GM12878 (cell line): ENCODE results near the gene NTRK1. TPM values are rescaled to one million over a fixed set of nuclear protein-coding genes. Genes with fewer than 3 reads are reported as not detected.

Source experiments
- ATAC-seq: fragments of 200-7000 bp; cut with Tn5 transposase; 3 replicates; pipeline ENCODE4 v1.9.1; 2020; ENCODE audit warnings: mild to moderate bottlenecking, moderate library complexity
- BruUV-seq: library from RNA; stranded (reverse); fragments of 400-500 nt; replicated peaks from 2 replicates; lab custom pipeline; 2021; lab: Mats Ljungman, UMichigan
- CTCF ChIA-PET: fragments of 300-600 bp; sonication (Branson Sonifier 250); formaldehyde crosslinking; extraction: SDS; loops from one replicate; lab custom pipeline; 2021; ENCODE audit warnings: inconsistent platforms; lab: Yijun Ruan, JAX
- POLR2A ChIA-PET: fragments of 350-600 bp; formaldehyde crosslinking; extraction: SDS; loops from one replicate; lab custom pipeline; 2021; ENCODE audit warnings: inconsistent platforms; lab: Charles Lee
- RAD21 ChIA-PET: fragments of 300-600 bp; sonication (Branson Sonifier 250); formaldehyde crosslinking; loops from one replicate; lab custom pipeline; 2023; ENCODE audit warnings: antibody characterized with exemption; ENCODE audit not compliant: unreplicated experiment; lab: Charles Lee
- SMC1A ChIA-PET: fragments of 300-600 bp; sonication (Branson Sonifier 250); formaldehyde crosslinking; loops from one replicate; lab custom pipeline; 2023; ENCODE audit not compliant: unreplicated experiment, uncharacterized antibody; lab: Charles Lee
- DNase-seq: peaks from one replicate; pipeline ENCODE4 v3.0.0-alpha.2; 2011; ENCODE audit warnings: low read depth, low spot score
- FAIRE-seq: peaks from 3 replicates; lab custom pipeline; 2011; peaks lifted over from hg19 to GRCh38; lab: Jason Lieb, UNC
- H2AFZ ChIP-seq: 2 replicates; pipeline ENCODE4 v1.6.0; 2011; ENCODE audit warnings: low read depth, low read length, control low read depth; ENCODE audit not compliant: control insufficient read depth
- H3K27ac ChIP-seq: 2 replicates; pipeline ENCODE4 v1.5.1; 2011; ENCODE audit warnings: control low read depth; ENCODE audit not compliant: control insufficient read depth, insufficient read depth
- H3K27me3 ChIP-seq, 2 experiments: replicated peaks in 1 of 2; 2 replicates each; pipeline versions ENCODE4 v1.6.0 to v1.6.1; 2011; ENCODE audit warnings: low read length in 1 of 2; ENCODE audit not compliant: control insufficient read depth in 2 of 2, insufficient read depth in 2 of 2
- H3K36me3 ChIP-seq, 2 experiments: 2 replicates each; pipeline ENCODE4 v1.5.1; 2011; ENCODE audit warnings: low read length in 1 of 2; ENCODE audit not compliant: control insufficient read depth in 2 of 2, insufficient read depth in 2 of 2
- H3K4me1 ChIP-seq: 2 replicates; pipeline ENCODE4 v1.6.1; 2011; ENCODE audit warnings: mild to moderate bottlenecking, low read length, moderate library complexity, mixed read lengths; ENCODE audit not compliant: control insufficient read depth, insufficient read depth
- H3K4me2 ChIP-seq: 2 replicates; pipeline ENCODE4 v1.6.0; 2011; ENCODE audit warnings: control low read depth; ENCODE audit not compliant: control insufficient read depth, insufficient read depth
- H3K4me3 ChIP-seq: fragments of 200-600 bp; sonication (generic); 2 replicates; pipeline ENCODE4 v1.5.1; 2016
- H3K79me2 ChIP-seq: 2 replicates; pipeline ENCODE4 v1.6.0; 2011; ENCODE audit warnings: low read length; ENCODE audit not compliant: control insufficient read depth, insufficient read depth
- H3K9ac ChIP-seq: 2 replicates; pipeline ENCODE4 v1.8.0; 2011; ENCODE audit warnings: low read length, control low read depth, mixed read lengths; ENCODE audit not compliant: control insufficient read depth, insufficient read depth
- H3K9me3 ChIP-seq: replicated peaks from 3 replicates; pipeline ENCODE4 v1.5.1; 2011; ENCODE audit warnings: mild to moderate bottlenecking, low read length; ENCODE audit not compliant: control insufficient read depth, insufficient read depth
- H4K20me1 ChIP-seq: 2 replicates; pipeline ENCODE4 v1.6.0; 2011; ENCODE audit not compliant: control insufficient read depth, insufficient read depth
- ATF2 ChIP-seq: IDR thresholded peaks from 2 replicates; pipeline ENCODE4 v1.6.1; 2012; ENCODE audit warnings: low read length, inconsistent platforms
- ELK1 ChIP-seq: IDR thresholded peaks from 2 replicates; pipeline ENCODE4 v1.6.1; 2012; ENCODE audit warnings: low read depth, low read length, improper control_type of control experiment
- FOXM1 ChIP-seq: IDR thresholded peaks from 2 replicates; pipeline ENCODE4 v1.6.1; 2012; ENCODE audit warnings: low read depth, mild to moderate bottlenecking, inconsistent platforms, low read length, moderate library complexity
- JUND ChIP-seq: IDR thresholded peaks from 2 replicates; pipeline ENCODE4 v1.6.1; 2012; ENCODE audit warnings: low read depth, mild to moderate bottlenecking, low read length, improper control_type of control experiment, moderate library complexity
- MYC ChIP-seq: IDR thresholded peaks from 2 replicates; pipeline ENCODE4 v1.6.1; 2011; ENCODE audit warnings: mild to moderate bottlenecking, low read length, moderate library complexity, inconsistent platforms; ENCODE audit not compliant: insufficient read depth, insufficient replicate concordance, insufficient read length, severe bottlenecking
- RB1 ChIP-seq: fragments of 450-650 bp; formaldehyde crosslinking; IDR thresholded peaks from 2 replicates; pipeline ENCODE4 v1.6.1; 2017; ENCODE audit warnings: mild to moderate bottlenecking, borderline replicate concordance
- SMAD1 ChIP-seq: fragments of 450-650 bp; IDR thresholded peaks from 2 replicates; pipeline ENCODE4 v1.6.1; 2018; ENCODE audit warnings: mild to moderate bottlenecking, low read depth; ENCODE audit not compliant: partially characterized antibody
- SMAD5 ChIP-seq: IDR thresholded peaks from 2 replicates; pipeline ENCODE4 v1.6.1; 2016; ENCODE audit warnings: antibody characterized with exemption, low read depth
- SP1 ChIP-seq: IDR thresholded peaks from one replicate; pipeline ENCODE4 v1.6.1; 2011; ENCODE audit warnings: low read depth, low read length
- YBX1 ChIP-seq: fragments of 450-650 bp; IDR thresholded peaks from 2 replicates; pipeline ENCODE4 v1.6.1; 2016; ENCODE audit warnings: antibody characterized with exemption
- WGBS: methylation state at CpG from one replicate; pipeline ENCODE4 v1.1.6; 2016; ENCODE audit warnings: low lambda C conversion rate; ENCODE audit not compliant: insufficient replicate concordance, insufficient coverage; ENCODE audit errors: missing lambda C conversion rate; 5-methylcytosine and 5-hydroxymethylcytosine counted together
- in situ Hi-C: fragments of 300-500 bp; cut with MboI; formaldehyde crosslinking; loops from 9 replicates; pipeline ENCODE4 v1.14.3; 2018; ENCODE audit warnings: mixed read lengths
- intact Hi-C: fragments of 100-400 bp; cut with micrococcal nuclease; formaldehyde crosslinking; loops from one replicate; pipeline ENCODE4 v1.14.2; 2022; ENCODE audit not compliant: unreplicated experiment
- polyA plus RNA-seq, 11 experiments: library from polyadenylated mRNA; depleted of rRNA in 4 of 11; unstranded in 6 of 11; stranded (reverse) in 5 of 11; fragments of >200 nt; fragmentation: Nextera tagmentation in 4 of 11; fragmentation: Illumina TruSeq in 1 of 11; extraction: Ambion mirVana in 4 of 11; extraction: Trizol in 1 of 11; gene quantifications; 1 replicate in 1 of 11; 2 replicates in 10 of 11; pipeline versions ENCODE4 v1.2.1 to v1.2.3, GENCODE V29; 2011 to 2016; ENCODE audit warnings: inconsistent platforms in 2 of 11, missing spikeins in 2 of 11, low read depth in 1 of 11
- total RNA-seq, 4 experiments: library from RNA; depleted of rRNA in 3 of 4; stranded (reverse); fragments of >200 nt in 3 of 4; fragmentation: Illumina TruSeq in 1 of 4; extraction: Trizol in 1 of 4; gene quantifications; 2 replicates each; pipeline versions ENCODE4 v1.2.1 to v1.2.3, GENCODE V29; 2013 to 2021

The NTRK1 gene
- total and polyA plus RNA-seq, 10 of the 15 experiments (the other 5 are each of a cell fraction or from before 2014, with no cell fraction given), result 0.10 to 0.56 (median 0.40) TPM; not detected in 7

GRCh38 chr1:156842618-156843300 is 17.9 kb upstream of the NTRK1 start:
- Histone ChIP-seq H3K27ac (no peak overlapping the region), H3K4me3 (no peak overlapping the region), H3K79me2 (no peaks in the 10 kb centered on the region), H4K20me1 (0 out of 2 replicates have a peak, but pooled peaks cover 2% of the 10 kb centered on the region), H3K36me3 (no peaks in the 10 kb centered on the region)
- FAIRE-seq, result no peak
- SMC1A ChIA-PET, result no interaction called here
- TF ChIP-seq SMAD5 (no peak), SP1 (no peak), FOXM1 (no peak), ATF2 (no peak), YBX1 (no peak), RB1 (no peak), ELK1 (no peak), JUND (no peak), SMAD1 (no peak), MYC (no peak)
- TF ChIP-seq, all 136 proteins: peak for 0
- no peaks in the 10 kb centered on the region for H3K9me3 ChIP-seq
- no peak overlapping the region for H2AFZ ChIP-seq
- no peak for ATAC-seq
- no peak for DNase-seq
- 51% methylated on average over 9 of the region's 9 CpGs for whole genome bisulfite sequencing
- ChIA-PET RAD21 (interaction anchor here (1.3 kb wide), 1 partner anchor 17 kb away, joined by 3 read pairs; no protein-coding TSS in a partner anchor), POLR2A (no interaction called here), CTCF (interaction anchor here (1.0 to 1.1 kb wide), 2 partner anchors 17 to 18 kb away, joined by 3 to 4 read pairs; partner anchors contain the start of gene NTRK1)
- in situ Hi-C loops, result no loop called here
- H3K4me2 ChIP-seq, result no peak overlapping the region
- intact Hi-C loops, result no loop called here
- peaks cover 0 to 7% of the 10 kb centered on the region in 2 experiments; a peak in 3 of 4 replicates for H3K27me3 ChIP-seq
- H3K4me1 ChIP-seq, result no peaks in the 10 kb centered on the region
- H3K9ac ChIP-seq, result no peak overlapping the region
- BruUV-seq, result no TSS peak
